ENCODE measurements around the gene LY6G5B.
"Not testable (repeated sequence)": the region's sequence is repeated elsewhere in the genome, so short reads cannot be mapped to it uniquely, and the experiment has no call there.

LY6G5B gene

DNA sequence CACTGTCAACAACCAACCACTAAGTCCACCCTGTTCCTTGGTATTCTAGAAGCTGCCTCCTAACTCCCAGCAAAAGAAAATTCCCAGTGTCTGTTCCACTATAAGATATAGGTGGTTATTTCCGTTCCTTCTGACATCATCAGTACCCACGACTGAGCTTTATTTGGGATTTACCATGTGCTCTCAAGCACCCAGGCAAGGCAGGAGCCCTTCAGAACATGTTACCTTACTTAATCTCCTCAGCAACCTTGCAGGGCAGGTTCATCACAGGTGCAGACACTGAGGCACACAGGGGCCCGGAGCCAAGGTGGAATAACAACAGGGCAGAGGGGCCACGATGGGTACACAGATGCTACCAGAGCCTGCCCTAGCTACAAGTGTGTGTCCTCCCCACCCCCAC lies 22.6 kb downstream of the LY6G5B start:
- no peak for DNase-seq

DNA sequence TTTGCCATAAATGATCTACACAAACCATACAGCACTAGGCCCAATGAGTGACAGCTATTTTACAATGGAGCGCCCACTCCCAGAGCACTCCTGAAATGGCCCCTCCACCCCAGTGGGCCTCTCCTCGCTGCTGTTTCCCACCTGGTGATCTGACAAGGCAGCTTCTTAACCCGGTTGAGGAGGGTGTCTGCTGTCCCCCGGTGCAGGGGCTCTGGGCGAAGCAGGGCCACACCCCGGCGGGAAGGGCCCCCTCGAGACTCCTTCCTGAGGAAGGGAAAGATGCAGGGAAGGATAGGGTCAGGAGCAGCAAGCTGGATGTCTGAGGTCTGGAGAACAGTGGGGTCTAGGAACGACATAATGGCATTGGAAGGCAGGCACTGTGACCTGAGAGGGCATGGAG lies 23.1 kb downstream of the LY6G5B start:
- no peak for DNase-seq

DNA sequence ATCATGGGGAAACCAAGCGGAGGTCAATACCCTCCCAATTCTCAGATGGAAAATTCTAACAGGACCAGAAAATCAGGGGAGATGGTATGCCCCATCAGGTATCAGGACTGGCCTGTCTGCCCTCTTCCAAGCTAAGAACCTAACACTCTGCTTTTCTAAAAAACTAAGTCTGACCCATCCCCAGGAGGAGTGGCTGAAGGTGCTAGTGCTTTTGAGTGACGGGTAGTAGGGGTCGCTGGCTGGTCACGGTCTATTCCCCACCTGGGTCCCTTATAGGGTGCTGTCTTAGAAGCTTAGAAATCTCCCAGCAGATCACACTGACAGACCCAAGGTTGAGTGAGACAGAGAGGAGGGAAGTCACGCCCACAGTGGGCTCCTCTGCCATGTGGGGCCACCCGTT lies 23.8 kb downstream of the LY6G5B start:
- DNase-seq: no peak

DNA sequence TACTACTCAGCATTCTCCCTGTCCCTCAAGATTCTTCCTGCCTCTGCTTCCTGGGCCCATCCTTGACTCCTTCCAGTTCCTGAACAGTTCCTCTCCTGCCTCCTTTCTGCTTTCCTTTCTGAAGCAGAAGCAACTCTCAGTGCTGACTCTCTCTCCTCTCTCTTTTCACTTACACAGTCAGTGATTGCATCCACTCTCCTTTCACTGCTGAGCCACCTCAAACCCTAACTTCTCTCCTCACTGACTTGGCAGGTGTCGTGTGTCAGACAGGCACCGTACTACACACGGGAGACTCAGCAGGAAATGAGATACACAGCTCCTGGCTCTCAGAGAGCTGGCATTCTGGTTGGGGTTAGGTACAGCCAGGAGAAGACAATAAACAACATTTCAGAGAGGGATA lies 27.8 kb downstream of the LY6G5B start:
- no peak for DNase-seq

DNA sequence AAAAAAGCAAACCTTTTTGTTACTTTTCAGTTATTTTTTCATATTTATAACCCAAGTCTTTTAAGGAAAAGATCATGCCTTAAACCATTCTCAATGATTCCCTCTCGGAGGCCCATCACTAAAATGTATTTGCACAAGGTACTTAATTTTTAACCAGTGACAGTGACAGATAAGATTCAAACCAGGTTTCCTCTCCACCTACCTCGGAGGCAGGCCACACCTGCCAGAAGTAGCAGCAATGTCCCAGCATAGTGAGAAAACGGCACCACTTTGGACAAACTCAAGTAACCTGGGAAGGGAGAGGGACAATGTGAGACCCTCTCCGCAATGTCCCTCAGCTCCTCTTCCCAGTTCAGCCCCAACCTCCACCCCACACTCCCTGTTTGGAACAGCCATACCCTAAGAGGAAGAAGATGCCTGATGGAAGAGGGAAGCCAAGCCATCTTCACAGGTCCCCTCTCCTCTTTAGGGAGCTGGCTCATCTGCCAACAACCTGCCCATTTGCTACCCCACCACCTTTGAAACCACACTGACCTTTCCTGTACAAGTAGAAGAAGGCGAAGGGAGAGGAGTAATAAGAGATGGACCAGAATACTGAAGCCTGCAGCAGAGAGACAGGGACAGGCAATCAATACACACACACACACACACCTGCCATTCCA lies 31.1 kb downstream of the LY6G5B start:
- DNase-seq: no peak

DNA sequence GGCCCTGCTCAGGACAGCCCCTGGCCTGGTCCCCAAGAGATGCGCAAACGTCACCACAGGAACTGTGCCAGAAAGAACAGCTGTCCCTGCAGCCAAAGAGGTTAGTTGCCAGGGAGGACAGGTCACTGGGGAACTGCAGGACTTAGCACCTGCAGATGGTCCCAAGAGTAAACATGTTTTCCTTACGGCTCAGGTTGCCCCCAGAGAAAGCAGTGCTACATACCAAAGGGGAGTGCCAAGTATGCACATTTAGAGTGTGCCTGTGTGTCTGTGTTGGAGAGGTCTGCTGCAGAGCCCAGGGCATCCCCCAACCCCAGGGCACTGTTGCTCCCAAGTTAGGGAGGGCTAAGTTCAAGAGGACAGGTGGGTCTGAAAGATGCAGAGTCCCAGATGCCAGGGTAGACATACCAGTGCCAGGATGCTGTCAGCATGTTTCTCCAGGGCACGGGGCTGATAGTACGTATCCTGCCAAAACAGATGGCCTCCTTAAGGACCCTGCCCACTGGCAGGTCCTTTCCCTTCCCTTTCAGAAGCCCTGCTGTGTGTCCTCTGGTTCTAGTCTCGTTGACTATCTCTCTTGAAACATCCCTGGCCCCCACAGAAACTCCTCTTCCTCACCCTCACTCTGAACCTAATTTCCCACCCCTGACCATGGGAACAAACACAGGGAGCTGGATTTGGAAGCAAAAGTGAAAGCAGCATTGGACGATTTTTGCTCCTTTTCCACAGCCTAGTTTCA lies 32.1 kb downstream of the LY6G5B start:
- no peak for DNase-seq

DNA sequence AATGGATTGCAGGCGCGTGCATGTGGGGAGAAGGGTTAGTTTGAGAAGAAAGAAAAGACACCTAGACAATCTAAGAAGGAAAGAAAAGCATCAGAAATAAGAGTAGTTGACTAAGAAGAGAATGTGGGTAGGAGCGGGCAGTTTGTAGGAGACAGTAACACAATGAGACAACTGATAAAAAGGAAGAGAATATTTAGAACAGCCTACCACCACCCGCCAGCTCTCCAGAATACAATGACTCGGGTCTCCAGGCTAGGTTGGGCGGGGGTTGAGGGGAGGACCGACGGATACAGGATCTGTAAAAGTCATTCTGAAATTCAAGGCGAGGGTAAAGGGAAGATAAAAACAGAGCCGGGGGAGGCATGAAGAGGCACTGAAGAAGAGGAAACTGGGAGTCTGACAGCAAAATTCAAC lies 32.6 kb downstream of the LY6G5B start:
- DNase-seq: no peak

DNA sequence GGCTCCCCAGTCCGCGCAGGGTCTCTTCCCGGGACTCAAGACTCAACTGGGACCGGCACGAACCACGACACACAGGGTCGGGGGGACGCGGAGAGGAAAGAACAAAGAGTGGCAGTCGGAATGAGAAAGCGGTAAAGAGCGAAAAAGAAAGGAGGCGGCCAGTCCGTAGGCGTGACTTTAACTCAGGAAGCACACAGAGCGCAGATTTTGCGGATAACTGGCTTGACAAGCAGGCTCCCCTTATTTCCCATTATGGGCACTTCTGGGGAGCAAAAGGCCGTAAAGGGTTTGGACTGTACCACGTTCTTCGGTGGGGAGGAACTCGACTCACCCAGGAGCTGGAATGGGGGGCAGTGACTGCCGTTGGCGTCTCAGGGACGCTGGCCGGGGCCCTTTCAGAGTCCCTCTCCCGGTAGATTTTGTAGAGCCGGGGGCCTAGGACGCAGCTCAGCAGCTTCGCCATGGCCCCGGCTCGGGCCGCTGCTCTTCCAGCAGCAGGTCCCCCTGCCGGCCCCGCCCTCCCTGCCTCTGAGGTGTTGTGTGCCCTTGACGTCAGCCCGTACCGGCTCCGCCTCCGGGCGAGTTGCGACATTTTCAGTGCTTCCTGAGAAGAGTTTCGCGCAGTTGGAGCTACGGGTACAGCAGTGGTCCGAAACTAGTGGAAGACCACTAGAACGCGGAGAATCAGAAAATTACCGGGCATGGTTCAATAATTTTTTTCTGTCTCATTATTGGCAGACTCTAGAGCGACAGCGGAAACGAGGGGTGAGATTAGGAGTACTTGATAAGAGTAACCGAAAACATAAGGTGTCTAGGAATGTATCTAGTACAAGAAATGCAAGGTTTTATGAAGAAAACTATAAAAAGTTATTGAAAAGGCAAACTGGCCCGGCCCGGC lies 33.3 kb downstream of the LY6G5B start, which contains the start of gene ABHD16A:
TSS of gene ABHD16A (minus strand) at position 506 of the 898 bp plus-strand sequence. CDS start at position 463, 43 bp downstream.
- DNase-seq: peak; percentile 99

DNA sequence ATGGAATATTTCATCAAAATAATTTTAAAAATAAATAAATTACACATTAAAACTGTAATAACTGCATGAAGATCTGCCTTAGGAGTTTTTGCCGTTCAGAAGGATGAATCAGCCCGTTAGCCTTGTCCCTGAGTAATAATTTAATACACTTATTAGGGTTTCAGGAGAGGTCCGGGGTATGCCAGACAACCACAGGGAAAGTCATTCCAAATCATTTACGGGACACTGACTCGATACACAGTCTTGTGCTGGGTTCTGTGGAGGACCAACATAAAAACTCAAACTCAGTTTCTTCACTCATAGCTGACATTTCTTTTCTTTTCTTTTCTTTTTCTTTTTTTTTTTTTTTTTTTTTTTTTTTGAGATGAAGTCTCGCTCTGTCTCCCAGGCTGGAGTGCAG lies 36.2 kb downstream of the LY6G5B start:
- DNase-seq: no peak

DNA sequence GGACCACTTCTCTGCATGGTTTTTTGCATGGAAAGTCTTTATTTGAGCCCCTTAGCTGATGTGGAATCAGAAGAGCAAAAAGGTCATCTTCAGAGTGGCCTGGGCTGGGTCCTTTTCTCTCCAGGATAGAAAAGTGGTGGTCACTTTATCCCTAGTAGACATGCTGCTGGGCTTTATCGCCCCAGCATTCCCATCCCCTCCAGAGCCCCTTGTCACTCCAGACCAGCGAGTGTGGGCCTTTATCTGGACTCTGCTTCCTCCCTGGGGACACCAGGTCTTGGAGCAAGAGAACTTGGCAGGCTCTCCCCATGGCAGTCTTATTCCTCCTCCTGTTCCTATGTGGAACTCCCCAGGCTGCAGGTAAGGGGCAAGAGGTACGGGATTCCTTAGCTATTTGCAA lies 36.8 kb downstream of the LY6G5B start, which contains the start of gene LY6G6F:
TSS of gene LY6G6F (plus strand) at position 268 of the 400 bp plus-strand sequence. CDS start at position 309, 41 bp downstream.
- no peak for DNase-seq

DNA sequence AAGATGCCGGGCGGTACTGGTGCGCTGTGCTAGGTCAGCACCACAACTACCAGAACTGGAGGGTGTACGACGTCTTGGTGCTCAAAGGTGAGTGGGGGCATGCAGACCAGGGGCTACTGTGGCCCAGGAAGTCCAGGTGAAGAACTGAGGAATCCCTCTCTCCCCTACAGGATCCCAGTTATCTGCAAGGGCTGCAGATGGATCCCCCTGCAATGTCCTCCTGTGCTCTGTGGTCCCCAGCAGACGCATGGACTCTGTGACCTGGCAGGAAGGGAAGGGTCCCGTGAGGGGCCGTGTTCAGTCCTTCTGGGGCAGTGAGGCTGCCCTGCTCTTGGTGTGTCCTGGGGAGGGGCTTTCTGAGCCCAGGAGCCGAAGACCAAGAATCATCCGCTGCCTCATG lies 37.9 kb downstream of the LY6G5B start:
- DNase-seq: no peak

DNA sequence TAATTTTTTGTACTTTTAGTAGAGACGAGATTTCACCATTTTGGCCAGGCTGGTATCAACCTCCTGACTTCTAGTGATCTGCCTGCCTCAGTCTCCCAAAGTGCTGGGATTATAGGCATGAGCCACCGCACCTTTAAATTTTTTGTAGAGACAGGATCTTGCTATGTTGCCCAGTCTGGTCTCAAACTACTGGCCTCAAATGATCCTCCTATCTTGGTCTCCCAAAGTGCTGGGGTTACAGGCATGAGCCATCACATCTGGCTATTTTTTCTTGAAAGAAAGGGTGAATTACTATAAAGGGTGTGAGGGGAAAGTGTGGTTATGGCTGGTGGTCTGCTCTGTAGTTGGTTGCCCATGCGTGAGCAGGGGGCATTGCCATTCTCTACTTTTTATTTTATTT lies 38.4 kb downstream of the LY6G5B start:
- DNase-seq: no peak

DNA sequence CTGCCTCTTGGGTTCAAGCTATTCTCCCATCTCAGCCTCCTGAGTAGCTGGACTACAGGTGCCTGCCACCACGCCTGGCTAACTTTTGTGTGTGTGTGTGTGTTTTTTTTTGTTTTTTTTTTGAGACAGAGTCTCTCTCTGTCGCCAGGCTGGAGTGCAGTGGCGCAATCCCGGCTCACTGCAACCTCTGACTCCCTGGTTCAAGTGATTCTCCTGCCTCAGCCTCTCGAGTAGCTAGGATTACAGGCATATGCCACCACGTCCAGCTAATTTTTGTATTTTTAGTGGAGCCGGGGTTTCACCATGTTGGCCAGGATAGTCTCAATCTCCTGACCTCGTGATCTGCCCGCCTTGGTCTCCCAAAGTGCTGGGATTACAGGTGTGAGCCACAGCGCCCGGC lies 39.4 kb downstream of the LY6G5B start:
- DNase-seq: not testable (repeated sequence)

DNA sequence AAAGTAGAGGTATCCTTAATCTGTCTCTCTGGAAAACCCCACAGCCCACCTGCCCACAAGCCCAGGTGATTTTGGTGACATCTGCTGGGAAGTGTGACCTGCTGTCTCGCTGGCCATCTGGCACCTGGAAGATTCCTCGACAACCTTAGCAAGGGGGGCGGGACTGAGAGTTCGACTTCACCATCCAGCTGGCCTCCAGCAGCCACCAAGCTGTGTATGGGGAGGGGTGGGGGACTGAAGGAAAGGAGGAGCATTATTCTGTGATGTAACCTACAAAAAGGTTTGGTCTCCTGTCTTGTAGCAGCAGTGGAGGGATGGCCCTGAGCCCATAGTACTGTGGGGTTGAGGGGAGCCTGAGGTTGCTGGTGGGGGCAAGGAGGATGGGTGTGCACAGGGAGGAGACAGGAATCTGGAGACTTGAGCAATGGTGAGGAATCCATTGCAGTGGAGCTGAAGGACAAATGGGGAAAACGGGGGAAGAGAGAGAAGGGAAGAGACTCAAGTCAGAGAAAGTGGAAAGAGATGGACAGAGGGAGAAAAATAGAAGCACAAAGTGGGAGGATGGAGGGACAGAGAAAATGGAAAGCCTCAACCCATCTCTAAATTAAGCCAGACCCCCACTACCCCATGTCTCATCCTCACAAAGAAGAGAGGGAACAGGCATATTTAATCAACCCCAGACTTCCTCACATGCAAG lies 40.9 kb downstream of the LY6G5B start:
- no peak for DNase-seq

DNA sequence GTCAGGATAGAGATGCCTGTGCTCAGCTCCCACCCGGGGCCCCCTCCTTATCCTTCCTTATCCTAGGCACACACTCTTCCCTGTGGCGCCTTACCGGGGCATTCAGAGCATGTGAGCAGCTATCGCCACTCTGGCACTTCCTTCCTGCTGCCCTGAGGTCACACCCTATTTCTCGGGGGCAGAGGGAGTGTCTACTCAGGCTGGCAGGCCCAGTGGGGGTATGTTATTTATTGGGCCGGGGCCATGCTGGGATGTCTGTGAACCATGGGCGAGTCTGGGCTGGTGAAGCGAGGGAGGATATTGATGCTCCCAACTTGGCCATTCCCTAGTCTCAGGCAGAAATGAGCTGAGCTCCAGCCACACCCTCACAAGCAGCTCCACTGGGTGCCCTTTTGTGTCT lies 41.5 kb downstream of the LY6G5B start:
- no peak for DNase-seq

DNA sequence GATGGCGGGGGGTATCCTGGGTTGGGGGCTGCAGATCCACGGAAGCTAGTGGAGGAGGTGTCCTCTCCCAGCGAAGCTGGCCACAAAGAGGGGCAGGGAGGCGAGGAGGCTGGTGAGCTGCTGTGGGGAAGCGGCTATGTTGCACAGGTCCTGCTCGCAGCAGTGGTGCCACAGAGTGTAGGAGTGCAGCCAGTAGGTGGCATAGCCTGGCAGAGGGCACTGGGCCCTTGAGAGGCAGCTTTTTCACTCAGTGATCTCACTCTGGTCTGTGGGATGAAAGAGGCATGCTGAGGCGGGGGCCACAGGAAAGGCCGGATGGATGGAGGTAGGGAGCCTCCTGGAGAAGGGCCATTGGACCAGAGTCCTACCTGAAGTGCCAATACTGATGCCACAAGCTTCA lies 42.5 kb downstream of the LY6G5B start:
- peak; percentile 37 for DNase-seq

DNA sequence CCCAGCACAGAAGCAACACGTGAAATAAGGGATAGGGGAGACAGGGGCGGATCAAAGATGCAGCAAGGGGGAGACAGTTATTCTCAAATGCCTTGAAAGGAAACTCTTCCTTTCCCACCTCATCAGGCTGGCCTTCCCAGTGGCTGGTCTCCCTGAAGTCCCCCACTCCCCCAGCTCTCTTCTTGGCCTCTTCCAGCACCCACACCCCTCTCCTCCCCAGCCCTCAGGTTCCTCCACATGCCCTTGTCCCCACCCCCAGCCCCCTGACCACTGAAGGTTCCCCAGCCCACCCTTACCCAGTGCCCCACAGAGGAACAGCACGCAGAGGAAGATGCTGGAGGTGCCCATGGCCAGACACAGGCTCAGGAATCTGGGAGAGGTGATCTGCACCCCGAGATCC lies 43.7 kb downstream of the LY6G5B start:
- no peak for DNase-seq

DNA sequence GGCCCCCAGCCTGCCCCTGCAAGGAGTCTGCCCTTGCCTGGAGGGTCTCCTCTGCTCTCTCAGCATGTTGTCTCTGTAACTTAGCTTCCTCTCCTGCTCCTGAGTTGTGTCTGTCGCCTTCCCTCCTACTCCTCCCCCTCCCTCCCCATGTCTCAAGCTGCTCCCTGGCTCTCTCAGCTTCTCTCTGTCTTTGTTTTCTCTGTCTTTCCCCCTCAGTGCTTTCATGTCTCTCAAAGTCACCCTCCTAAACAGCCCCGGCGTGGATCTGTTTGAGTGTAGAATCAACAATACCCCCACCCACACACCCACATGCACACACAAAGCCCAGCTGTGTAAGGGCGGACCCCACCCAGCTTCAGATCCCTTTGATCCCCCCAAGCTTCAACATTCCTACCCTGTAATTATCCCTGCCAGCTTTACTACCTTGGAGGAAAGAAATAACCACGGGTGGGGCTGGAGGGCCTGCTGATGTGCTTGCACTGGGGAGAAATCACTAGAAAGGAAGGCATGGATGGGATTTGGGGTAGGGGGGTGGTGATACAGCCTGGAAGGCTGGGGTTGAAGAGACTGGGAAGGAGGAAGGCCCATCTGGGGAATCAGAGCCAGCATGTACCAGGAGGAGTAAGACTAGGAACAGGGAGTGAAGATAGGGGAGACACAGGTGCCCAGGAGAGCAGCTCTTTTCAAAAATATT lies 44.4 kb downstream of the LY6G5B start:
- no peak for DNase-seq

DNA sequence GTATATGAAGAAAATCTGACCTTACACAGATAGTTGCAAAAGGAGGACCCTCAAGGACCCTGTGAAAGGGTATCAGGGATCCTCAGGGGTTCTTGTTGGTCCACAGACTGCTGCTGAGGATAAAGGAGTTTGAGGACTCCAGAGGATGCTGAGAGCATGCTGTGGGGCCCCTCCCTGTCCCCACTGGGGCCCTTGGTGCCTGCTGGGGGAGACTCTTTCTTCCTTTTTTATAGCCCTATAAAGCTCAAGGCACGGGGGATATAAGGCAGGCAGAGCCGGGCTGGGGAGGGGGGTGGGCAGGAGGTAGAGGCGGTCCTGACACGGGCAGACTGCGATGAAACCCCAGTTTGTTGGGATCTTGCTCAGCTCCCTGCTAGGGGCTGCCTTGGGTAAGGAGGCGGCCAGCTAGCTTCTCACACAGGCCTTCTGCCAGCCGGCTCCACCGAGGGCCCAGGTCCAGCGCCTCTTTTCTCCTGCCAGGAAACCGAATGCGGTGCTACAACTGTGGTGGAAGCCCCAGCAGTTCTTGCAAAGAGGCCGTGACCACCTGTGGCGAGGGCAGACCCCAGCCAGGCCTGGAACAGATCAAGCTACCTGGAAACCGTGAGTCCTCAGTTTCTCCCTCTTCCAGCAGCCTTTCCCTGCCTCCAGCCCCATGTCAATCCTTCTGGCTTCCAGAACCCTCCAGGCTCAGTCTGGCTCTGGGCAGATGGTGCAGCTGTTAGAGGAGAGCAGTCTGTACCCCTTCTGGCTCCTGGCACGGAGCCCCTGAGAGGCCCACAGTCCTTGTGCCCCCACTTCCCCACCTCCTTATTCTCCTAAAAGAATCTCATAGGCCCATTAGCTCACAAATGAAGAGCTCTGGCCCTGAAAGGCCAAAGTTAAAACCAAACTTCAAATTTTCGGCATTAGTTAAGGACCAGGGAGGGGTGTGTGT lies 45.5 kb downstream of the LY6G5B start, which contains the start of gene LY6G6D:
TSS of gene LY6G6D (plus strand) at position 327 of the 937 bp plus-strand sequence. CDS start at position 335, 8 bp downstream.
- DNase-seq: no peak

DNA sequence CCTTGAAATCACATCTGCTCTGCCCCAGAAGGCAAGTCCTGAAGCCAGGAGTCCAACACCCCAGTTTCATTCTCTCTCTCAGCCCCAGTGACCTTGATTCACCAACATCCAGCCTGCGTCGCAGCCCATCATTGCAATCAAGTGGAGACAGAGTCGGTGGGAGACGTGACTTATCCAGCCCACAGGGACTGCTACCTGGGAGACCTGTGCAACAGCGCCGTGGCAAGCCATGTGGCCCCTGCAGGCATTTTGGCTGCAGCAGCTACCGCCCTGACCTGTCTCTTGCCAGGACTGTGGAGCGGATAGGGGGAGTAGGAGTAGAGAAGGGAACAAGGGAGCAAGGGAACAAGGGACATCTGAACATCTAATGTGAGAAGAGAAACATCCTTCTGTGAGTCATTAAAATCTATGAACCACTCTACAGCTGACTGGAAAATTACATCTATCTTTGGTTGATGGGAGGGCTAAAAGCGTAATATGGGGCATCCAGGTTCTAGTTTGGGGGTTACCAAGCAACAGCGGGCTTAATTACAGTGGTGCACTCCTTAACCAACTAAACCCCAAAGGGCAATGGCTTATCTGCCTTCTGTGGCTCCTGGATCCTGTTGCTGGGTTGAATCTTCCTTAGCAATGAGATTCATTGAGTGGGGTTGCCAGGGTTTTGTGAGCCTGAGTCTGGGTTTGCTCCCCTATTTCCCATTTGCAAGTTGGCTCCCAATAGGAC lies 47.9 kb downstream of the LY6G5B start:
- DNase-seq: no peak
